HK-2 (cell line): Measurements from ENCODE around the gene SPTAN1.
"Not testable (repeated sequence)": the region's sequence is repeated elsewhere in the genome, so short reads cannot be mapped to it uniquely, and the experiment has no call there.

Experiments
- DNase-seq: peaks from one replicate; pipeline ENCODE4 v3.0.0-alpha.2; 2018; ENCODE audit not compliant: unreplicated experiment

Gene SPTAN1

GRCh38 chr9:128632486-128632885 is 80.1 kb downstream of the SPTAN1 start:
- no peak for DNase-seq

- no peak for DNase-seq
Observed at GRCh38 chr9:128633057-128633456, 80.7 kb downstream of the SPTAN1 start.

- DNase-seq = no peak
Observed at GRCh38 chr9:128633601-128634000, 81.2 kb downstream of the SPTAN1 start.

- DNase-seq = no peak
Observed at GRCh38 chr9:128634111-128634510, 81.7 kb downstream of the SPTAN1 start.

- DNase-seq = no peak
Observed at GRCh38 chr9:128634651-128635262, 82.4 kb downstream of the SPTAN1 start.

GRCh38 chr9:128635266-128636023 is 83.1 kb downstream of the SPTAN1 start:
- peak; percentile 98 for DNase-seq

- peak; percentile 85 for DNase-seq
Observed at GRCh38 chr9:128636024-128636390, 83.6 kb downstream of the SPTAN1 start.

GRCh38 chr9:128636556-128637530 is 84.5 kb downstream of the SPTAN1 start:
- DNase-seq = no peak

- no peak for DNase-seq
Observed at GRCh38 chr9:128637656-128638055, 85.3 kb downstream of the SPTAN1 start.

- no peak for DNase-seq
Observed at GRCh38 chr9:128638580-128638979, 86.2 kb downstream of the SPTAN1 start.

GRCh38 chr9:128640603-128641002 is 88.2 kb downstream of the SPTAN1 start:
- DNase-seq = no peak

- DNase-seq = no peak
Observed at GRCh38 chr9:128642675-128643245, 90.4 kb downstream of the SPTAN1 start.

- DNase-seq = no peak
Observed at GRCh38 chr9:128643519-128644300, 91.3 kb downstream of the SPTAN1 start.

- DNase-seq = not testable (repeated sequence)
Observed at GRCh38 chr9:128648206-128648605, 95.8 kb downstream of the SPTAN1 start.

GRCh38 chr9:128651798-128652197 is 99.4 kb downstream of the SPTAN1 start:
- DNase-seq = no peak

GRCh38 chr9:128653908-128654307 is 101.5 kb downstream of the SPTAN1 start:
- DNase-seq = no peak

GRCh38 chr9:128654481-128654880 is 102.1 kb downstream of the SPTAN1 start:
- DNase-seq = no peak

- DNase-seq = peak; percentile 88
Observed at GRCh38 chr9:128656416-128657343, 104.3 kb downstream of the SPTAN1 start, which contains the start of gene DYNC2I2. Gene DYNC2I2, minus strand, starts transcription at chr9:128656847. Its CDS starts 121 bp downstream, at chr9:128656726.

- DNase-seq = no peak
Observed at GRCh38 chr9:128657344-128657704, 104.9 kb downstream of the SPTAN1 start.

- DNase-seq = no peak
Observed at GRCh38 chr9:128657796-128658195, 105.4 kb downstream of the SPTAN1 start.
